DMS114 treated with DMSO at 0.1 percent for 48 hours (cell line): Measurements from ENCODE around the gene FAM72A.
A peak's percentile ranks its signal among the peaks of the same experiment; 100 is the strongest.
"Not testable (repeated sequence)": the region's sequence is repeated elsewhere in the genome, so short reads cannot be mapped to it uniquely, and the experiment has no call there.

ENCODE experiments used
- DNase-seq: peaks from one replicate; lab custom pipeline; 2025; ENCODE audit not compliant: unreplicated experiment; lab: John Stamatoyannopoulos, UW

The FAM72A gene

DNA sequence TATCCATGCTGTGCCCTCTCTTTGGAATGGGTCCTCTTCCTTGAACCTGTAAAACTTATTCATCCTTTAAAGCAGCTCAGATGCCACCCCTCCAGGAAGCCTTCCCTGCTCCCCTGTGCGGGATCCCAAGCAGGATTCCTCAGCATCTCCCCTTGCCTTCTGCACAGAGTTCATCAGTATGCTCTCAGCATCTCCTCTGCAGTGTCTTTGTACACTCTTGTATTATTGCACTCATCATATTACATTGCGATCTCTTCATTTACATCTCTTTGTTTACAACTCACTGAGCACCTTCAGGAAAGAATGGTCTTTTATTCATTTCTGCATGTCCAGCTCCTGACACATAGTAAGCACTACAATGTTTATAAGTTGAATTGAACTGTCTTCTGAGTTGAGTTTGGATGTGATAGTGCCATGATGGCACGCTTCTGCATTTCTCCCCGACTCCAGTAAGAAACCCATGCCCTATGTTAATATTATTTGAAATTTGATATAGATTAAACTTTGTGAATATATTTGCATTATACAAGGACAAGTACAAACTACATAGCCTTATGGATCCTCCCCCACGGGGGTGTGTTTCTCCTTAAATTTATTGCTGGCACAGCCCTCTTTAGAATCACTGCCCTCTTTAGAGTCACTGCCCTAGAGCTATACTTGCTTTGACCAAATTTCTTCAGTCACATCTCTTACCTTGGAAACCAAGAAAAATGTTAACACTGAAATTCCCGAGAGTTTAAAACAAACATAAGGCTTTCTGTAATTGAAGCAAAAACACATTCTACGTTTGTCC, 13.2 kb upstream of the FAM72A start:
- not testable (repeated sequence) for DNase-seq

DNA sequence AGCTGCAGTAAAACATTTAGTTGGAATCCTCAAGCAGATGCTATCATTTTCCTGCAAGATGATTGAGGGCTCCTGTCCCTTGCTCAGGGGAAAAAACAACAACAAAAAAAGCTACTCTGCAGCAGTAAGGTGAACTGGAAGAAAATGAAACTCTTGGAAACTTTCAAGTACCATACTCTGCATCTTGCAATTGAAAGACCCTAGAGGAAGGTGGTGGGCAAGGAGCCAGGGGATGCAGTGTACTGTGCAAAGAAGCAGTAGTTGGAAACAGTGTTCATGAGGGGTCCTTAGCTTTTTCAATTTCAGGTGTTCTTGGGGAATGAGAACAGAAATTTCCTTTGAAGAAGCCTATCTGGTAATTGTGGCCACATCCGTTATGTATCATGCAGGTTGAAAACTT, 8.2 kb upstream of the FAM72A start:
- DNase-seq, result not testable (repeated sequence)

DNA sequence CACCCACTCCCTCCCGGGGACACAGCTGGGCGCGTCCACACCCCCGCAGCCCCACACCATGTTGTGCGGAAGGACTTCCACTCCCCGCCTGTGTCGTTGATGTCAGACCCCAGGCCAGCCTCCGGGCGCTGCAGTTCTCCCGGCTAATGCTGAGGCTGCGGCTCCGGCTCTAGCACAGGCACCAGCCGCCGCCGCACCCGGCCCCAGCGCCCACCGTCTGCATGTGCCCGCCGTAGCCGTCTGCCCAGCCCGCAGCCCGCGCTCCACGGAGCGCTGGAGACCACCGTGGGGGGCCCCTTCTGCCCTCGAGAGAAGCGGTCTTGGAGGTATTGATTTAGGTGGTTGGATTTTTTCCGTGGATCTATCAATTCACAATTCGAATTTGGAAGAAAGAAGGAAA, 2.9 kb upstream of the FAM72A start:
- DNase-seq, result not testable (repeated sequence)

DNA sequence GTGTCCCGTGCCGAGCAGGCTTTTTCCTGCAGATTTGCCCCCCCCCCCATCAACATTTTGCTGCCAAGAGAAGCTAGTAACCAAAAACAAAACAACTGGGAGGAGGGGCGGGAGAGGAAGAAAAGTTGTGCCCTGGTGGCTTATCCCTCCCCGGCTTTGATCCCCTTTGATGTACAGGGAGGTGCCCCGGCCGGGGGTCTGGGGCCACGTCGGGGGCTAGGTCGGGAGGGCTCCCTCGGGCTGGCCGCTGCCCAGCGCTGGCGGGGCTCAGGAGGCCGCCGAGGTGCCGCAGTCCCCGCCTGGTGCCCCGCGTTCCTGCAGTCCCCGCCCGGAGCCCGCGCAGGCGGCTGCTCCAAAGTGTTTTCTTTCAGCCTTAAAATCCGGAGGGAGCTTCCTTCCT, 2.2 kb upstream of the FAM72A start:
- DNase-seq, result not testable (repeated sequence)

DNA sequence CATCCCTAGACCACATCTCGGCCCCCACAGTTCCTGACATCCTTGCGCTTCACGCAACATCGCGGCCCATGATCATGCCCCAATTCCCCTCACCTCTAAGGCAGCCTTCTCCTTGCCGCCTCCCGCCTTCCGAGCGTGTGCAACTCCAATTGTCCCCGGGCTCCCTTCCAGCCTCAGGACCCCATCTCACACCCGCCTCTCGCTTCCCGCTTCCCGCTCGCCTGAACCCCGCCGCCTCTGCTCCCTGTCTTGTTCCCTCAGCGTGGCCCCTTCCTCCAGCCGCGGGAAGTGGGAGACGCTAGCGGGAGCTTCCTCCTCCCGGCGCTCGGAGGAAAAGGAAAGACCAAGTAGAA, 1.5 kb upstream of the FAM72A start:
- not testable (repeated sequence) for DNase-seq

DNA sequence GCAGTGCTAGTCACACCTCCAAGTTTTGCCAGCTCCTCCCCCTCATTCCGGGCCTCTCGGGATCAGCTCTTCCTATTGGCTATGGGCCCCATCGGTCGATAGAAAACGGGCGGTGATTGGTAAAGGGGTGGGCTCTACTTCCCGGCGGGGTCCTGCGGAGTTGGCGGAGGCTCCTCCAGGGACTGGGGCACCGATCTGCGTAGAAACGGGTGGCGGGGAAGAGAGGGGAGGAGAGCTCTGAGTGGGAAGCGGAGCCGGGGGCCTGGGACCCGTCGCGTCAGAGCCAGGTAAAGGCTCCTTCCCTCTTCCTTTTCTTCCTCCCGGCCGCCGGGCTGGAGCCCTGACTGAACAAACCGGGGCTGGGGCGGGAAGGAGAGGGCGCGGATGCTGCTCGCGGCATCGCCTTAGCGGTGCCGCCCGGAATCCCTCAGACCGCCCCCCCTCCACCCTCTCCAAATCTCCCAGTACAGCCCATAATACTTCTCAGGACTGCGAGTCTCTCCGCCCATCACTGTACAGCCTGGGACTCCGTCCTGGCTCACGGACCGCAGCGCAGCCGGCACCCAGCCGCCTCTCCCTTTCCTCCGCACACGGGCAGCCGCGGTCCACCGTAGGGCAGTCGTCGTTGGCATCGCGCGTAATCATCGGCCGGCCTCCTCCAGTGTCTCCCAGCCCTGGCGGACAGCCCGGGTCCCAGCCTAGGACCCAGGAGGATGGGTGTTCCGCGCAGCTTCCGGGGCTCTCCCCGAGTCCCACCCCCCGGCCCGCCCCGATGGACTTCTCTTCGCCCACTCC, 922 bp upstream of the FAM72A start, which contains the start of gene SRGAP2:
SRGAP2 (plus strand) TSS at position 178 of the 795 bp plus-strand sequence. CDS start 2,430 bp downstream, outside the sequence.
- DNase-seq, result peak; percentile 4

DNA sequence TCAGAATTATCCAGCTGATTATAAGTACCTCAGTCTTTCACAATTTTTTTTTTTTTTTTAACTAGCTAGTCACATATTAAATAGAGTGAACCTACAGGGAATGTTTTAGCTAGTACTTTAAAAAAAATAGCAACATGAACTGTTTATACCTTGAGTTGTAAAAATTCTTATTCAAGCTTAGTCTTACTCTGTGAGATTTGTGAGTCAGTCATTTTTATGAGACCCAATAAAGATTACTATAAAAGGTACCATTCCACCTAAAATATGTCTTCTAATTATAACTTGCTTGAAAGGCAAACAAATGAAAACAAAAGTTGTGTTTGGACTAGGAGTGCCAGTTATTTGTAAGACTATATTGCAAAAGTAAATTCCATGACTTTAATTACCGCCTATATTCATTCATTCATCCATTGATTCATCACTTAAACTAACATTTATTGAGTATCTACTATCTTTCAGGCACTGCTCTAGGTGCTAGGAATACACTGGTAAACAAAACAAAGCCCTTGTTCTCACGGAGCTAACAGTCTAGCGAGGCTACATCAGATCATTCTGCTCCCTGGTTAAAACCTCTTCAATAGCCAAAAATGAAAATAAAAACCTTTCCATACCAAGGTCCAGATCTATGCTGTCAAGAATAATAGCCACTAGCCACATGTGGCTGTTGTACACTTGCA, 5.8 kb downstream of the FAM72A start:
- DNase-seq, result not testable (repeated sequence)

DNA sequence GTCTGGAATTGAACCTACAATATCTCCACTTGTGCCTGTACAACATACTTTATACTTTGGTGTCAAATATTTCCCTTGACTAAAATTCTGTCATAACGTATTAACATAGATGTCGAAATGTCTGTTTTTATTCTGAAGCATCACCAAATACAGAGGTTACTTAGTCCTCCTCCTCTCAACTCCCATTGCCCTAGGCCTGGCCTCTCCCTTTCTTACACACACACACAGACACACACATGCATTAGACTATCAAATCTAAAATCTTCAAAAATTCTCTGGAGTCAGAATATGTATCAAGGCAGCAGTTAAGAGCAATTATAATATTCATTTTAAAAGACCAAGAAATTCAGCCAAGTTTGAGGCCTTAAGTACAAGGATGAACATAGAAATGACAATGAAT, 7.5 kb downstream of the FAM72A start:
- DNase-seq, result not testable (repeated sequence)

DNA sequence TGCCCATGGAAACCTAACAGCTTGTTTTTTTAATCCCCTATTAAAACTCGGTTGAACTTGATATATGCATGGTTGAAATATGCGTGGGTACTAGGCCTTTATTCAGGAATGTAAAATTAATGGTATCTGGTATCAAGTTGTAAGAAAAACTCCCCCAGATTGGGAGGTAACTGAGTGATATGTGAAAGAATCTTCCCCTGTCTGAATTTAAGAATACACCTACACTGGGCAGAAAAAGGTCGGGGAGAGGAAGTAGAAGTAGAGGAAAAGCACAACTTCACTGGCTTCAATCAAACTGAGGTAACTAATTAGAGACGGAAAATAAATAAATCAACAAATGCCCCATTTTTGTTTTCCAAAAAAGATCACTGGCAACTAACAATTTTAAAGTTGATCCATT, 15.8 kb downstream of the FAM72A start:
- DNase-seq, result not testable (repeated sequence)

DNA sequence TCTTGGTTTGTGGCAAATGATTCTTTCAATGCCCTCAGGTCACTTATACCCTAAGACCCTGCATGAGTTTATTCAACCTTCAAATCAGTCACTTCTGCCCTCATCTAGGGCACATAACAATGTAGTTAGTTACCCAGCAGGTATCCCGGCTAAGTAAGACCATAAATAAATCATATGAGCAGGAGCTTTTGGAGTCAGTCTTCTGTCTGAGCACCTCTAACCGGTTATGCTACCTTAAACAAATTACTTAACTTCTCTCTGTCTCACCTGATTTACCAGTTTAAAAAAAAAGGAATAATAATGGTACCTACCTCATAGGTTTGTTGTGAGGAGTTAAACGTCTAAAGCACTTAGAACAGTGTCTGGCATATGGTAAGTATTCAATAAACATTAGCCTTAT, 16.9 kb downstream of the FAM72A start:
- not testable (repeated sequence) for DNase-seq

DNA sequence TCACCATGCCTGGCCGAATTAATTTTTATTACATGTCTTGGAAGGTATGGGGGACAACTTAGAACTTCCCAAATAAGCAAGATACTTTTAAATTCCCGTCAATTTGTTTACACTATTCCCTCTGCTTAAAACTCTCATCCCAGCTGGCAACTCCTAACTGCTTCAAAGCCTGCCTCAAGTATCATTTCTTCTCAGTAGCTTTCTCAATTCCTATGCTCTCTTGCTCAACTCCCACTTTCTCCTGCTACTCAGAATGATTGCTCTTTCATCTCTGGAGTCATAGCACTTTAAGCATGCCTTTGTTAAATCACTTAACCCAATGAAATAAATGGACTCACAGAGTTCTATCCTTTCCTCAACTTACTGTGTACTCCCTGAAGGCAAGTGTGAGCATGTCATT, 18.9 kb downstream of the FAM72A start:
- DNase-seq, result not testable (repeated sequence)

DNA sequence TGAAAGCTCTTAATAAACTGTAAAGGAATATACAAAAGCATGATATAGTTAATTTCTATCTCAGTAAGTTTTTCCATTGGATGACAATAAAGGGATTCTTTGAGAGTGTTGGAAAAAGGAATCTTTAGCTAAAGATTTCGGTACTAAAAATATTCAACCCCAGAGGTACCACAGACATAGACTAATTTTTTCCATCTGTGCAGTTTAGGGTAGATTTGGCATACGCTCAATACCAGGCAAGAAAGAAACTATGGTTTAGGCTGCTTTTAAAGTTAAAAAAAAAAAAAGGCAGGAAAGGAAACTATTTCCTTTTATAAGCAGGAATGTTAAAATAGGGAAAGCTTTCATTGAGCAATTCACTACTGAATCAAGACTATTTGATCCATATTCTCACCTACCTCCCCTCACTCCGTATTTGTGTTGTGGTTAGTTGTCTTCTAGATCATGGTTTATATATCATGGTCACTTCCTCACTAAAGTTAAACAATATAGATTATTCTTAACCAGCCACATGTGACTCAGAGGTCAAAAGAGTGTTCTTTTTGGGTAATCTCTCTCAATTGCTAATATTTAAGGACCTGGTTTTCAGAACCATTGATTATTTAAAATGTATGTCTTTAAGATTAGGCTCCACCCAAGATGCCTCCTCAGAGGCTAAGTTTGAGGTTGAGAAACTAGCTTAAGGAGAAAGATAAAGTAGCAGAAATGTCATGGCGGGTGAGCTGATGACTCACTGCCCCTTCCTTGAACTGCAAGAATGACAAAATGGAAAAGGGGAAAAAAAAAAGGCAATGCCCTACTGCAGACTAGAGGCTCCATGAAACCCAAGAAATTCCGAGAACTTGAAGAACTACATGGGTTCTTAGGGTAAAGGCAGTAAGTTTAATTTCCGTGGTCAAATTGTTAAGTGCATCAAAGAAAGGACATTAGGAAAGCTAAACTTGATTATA, 20.0 kb downstream of the FAM72A start:
- DNase-seq, result not testable (repeated sequence)

DNA sequence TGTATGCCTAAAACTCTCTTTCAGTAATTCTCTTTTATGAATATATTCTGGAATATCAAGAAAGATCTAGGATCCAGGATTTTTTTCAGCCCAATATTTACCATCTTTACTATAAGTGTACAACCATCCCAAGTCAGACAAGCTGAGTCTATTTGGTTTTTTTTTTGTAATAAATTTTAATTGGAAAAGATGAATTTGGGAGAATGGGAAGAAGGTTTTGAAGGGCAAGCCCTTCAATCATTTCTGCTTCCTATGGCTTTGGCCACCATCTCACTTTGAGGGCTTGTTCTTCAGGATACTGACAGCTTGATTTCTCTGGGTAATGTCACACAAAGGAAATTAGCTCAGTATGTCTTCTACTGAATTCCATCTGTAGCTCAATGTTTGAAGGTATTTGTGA, 23.0 kb downstream of the FAM72A start:
- DNase-seq, result not testable (repeated sequence)

DNA sequence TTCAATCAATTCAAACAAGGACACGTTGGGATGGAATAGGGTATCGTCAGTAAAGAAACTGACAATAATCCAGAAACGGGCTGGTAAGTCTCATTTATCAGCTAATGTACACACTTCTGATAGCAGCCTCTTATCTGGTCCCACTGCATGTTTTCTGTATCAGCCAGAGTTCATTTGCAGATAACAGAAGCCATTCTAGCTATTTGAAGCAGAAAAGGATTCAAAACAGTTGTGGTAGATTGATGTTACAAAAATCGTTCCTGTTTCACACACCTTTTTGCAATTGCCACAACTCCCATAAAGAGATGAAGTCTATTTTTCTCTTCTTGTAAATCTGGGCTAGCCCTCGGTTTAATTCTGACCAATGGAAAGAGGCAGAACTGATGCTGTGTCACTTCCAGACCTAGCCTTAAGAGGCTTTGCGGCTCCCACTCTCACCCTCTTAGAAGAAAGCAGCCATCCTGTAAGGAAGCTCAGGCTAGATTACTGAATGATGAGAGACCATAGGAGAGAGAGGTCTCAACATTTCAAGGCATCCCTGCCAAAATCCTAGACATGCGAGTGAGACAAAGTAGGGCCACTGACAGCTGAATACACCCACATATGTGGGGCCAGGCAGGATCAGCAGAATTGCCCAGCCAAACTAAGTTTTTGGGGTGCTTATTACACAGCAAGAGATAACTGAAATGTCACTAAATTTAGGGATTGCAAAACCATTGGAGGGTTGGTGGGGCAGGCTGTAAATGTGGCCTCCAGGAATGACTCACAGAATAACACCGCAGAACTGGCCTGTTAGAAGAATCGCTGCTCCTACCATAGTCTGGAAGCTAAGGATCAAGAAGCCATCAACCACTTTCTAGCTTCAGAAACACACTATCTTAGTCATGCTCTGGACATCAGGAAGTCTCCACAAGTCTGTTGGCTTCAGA, 24.3 kb downstream of the FAM72A start:
- DNase-seq, result not testable (repeated sequence)

DNA sequence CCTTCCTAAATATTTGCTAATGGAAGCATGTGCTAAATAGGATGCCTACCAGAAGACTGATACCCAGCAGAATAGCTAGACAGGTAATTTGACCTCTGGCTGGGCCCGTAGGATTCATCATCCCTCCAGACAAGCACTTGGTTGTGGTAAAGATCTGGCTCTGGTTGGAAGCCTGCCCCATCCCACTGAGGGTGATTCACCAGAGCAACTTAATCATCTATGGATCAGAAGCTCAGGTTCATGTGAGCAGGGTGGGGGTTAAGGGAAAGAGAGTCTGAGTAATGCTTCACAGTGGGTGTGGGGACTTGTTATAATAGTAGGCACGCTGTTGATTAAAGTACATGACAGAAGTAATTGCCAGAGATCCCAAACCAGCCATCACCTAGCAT, 26.5 kb downstream of the FAM72A start:
- DNase-seq, result not testable (repeated sequence)

DNA sequence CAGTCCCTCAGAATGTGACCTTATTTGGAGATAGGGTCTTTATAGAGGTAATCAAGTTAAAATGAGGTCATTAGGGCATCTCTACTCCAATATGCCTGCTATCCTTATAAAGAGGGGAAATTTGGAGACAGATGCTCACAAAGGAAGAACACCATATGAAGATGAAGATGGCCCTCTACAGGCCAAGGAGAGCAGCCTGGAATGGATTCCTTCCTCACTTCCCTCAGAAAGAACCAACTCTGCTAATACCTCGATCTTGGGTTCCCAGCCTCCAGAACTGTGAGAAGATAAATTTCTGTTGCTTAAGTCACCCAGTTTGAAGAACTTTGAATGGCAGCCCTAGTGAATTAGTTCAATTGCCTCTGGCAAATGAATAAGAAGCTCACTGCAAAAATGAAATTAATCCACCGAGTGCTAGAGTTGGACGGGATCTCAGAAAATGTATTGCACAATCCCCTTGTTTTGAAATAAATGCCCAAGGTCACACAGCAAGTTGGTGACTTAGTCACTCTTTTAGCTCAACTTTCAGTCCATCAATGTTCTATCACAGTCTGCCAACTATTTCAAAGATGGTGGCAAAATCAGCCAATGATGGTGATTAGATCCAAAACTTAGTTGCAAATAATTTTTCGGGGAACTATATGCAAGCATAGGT, 27.1 kb downstream of the FAM72A start:
- DNase-seq, result not testable (repeated sequence)

DNA sequence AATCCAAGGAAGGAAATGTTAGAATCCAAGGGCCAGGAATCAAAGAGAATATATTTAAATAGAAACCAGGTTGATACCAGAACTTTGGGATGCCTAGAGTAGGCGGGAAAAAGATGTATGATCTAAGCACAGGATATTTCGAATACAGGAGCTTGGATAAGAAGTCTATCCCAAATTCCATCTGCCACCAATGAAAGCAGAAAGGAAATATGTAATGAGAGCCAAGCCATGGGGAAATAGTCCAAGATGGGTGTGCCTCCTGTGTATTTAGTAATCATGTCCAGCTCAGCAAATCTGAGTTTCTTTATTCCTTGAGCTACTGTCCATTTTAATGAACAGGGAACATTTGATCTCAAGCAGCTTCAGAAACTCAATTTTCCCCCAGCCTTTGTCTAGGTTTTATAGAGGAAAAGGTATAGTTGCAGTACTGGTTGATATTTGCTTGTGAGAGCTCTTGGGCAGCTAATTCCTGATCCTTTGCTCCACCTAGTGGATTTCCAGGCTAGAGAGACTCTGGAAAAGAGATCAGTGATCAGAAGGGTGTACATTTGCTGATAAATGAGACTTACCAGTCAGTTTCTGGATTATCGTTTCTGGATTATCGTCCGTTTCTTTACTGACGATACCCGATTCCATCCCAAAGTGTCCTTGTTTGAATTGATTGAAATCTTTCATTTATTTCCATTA, 28.3 kb downstream of the FAM72A start:
- not testable (repeated sequence) for DNase-seq

DNA sequence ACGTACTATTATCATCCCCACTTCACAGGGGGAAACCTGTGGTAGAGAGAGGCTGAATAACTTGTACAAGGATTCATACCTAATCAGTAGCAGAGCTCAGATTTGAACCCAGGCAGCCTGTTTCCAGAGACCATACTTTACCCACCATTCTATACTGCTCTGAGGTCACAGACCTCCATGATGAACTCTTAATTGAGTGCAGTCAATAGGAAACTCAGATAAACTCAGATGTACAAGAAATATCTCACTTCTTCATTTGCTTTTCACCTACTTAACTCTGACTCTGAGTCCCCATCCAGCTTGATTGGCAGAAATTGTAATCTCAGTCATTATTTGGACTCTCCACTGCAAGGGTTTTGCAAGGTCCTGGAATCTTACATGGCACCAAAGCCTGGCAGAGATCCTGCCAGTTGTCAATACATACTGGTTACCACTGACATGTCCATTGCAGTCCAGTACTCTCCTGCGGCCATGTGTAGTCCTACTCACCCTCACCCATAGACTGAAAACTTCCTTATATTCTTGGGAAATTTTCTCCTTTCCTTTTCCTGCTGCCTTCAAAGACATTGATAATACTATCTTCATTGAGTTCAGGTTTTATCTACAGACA, 29.4 kb downstream of the FAM72A start:
- DNase-seq, result not testable (repeated sequence)
